ENCODE results near the gene SAMD5. TPM values are rescaled to one million over a fixed set of nuclear protein-coding genes. Genes with fewer than 3 reads are reported as not detected.

SAMD5 gene
- total and polyA plus RNA-seq, 10 of the 15 experiments (the other 5 are each of a cell fraction or from before 2014, with no cell fraction given): 0.01 to 0.23 (median 0.05) TPM; not detected in 5

GRCh38 chr6:147459780-147460179, 48.7 kb upstream of the SAMD5 start (continued):
- TF ChIP-seq ZBTB4 (CRISPR knock-in tag; IDR thresholded peaks at IDR 0.05): no peak

- ChIA-PET RAD21 (ENCODE audit: unreplicated experiment) (no interaction called here), POLR2A (no interaction called here), SMC1A (ENCODE audit: uncharacterized antibody, unreplicated experiment) (no interaction called here), CTCF (no interaction called here)
- WGBS (ENCODE audit: insufficient coverage, insufficient replicate concordance, low lambda C conversion rate, missing lambda C conversion rate): 5% methylated on average over 1 of the region's 1 CpG
- DNase-seq (ENCODE audit: low read depth, low spot score): no peak
- no TSS peak for BruUV-seq (replicated peaks)
- Histone ChIP-seq H3K27ac (ENCODE audit: control insufficient read depth, insufficient read depth) (no peak overlapping the region), H3K36me3 (ENCODE audit: control insufficient read depth in 2 of 2, insufficient read depth in 2 of 2, low read length in 1 of 2) (no peaks in the 10 kb centered on the region), H3K27me3 (replicated peaks in 1 of 2; ENCODE audit: control insufficient read depth in 2 of 2, insufficient read depth in 2 of 2, low read length in 1 of 2) (no peaks in the 10 kb centered on the region; a peak in 1 of 4 replicates), H3K4me3 (no peak overlapping the region), H3K4me1 (ENCODE audit: control insufficient read depth, insufficient read depth, low read length) (no peaks in the 10 kb centered on the region), H3K79me2 (ENCODE audit: control insufficient read depth, insufficient read depth, low read length) (no peaks in the 10 kb centered on the region), H3K9ac (ENCODE audit: control insufficient read depth, insufficient read depth, low read length) (no peak overlapping the region), H4K20me1 (ENCODE audit: control insufficient read depth, insufficient read depth) (no peaks in the 10 kb centered on the region), H3K4me2 (ENCODE audit: control insufficient read depth, insufficient read depth) (no peak overlapping the region), H2AFZ (ENCODE audit: control insufficient read depth, low read depth, low read length) (no peak overlapping the region), H3K9me3 (replicated peaks; ENCODE audit: control insufficient read depth, insufficient read depth, low read length) (no peaks in the 10 kb centered on the region)
- TF ChIP-seq PAX5 (IDR thresholded peaks at IDR 0.05; ENCODE audit: borderline replicate concordance, low read depth, low read length) (no peak), ATF3 (IDR thresholded peaks at IDR 0.05; ENCODE audit: borderline replicate concordance, extremely low read depth, low read depth, low read length) (no peak), HSF1 (IDR thresholded peaks at IDR 0.05; ENCODE audit: low read depth, low read length) (no peak), FOXM1 (IDR thresholded peaks at IDR 0.05; ENCODE audit: low read depth, low read length) (no peak), EED (IDR thresholded peaks at IDR 0.05; ENCODE audit: low read depth) (no peak), MYC (IDR thresholded peaks at IDR 0.05; ENCODE audit: insufficient read depth, insufficient read length, insufficient replicate concordance, low read length, severe bottlenecking) (no peak), BMI1 (IDR thresholded peaks at IDR 0.05; ENCODE audit: borderline replicate concordance) (no peak), ATF7 (IDR thresholded peaks at IDR 0.05; ENCODE audit: low read depth) (no peak), CHD4 (IDR thresholded peaks at IDR 0.05) (no peak), CREB1 (IDR thresholded peaks at IDR 0.05; ENCODE audit: low read depth) (no peak), NFIC (IDR thresholded peaks at IDR 0.05; ENCODE audit: low read depth, low read length) (no peak)
- intact Hi-C loops (cut with micrococcal nuclease; ENCODE audit: unreplicated experiment): no loop called here
- FAIRE-seq: no peak
- in situ Hi-C loops (cut with MboI): no loop called here
- no peak for ATAC-seq
Measured at GRCh38 chr6:147463651-147464050, 44.8 kb upstream of the SAMD5 start.
